ENCODE measurements around the gene NDUFA5.

The NDUFA5 gene

DNA sequence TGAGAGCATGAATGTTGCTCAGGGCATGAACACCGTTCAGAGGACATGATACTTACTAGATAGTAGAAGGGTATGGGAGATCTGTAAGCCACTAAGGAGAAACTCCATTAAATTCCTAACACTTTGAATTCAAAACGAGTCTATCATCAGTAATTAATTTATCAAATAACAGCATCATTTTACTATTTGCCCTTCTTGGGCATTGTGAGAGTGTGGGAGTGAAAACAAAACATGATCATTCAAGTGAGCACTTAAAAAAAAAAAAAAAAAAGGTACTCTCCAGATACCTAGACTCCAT lies 23.5 kb upstream of the NDUFA5 start:
- Histone ChIP-seq H3K4me3 (ENCODE audit: low read depth in 1 of 2, low read length in 2 of 2) (no peak overlapping the region), H3K9me3 (ENCODE audit: control insufficient read depth in 1 of 2, low read length in 2 of 2) (no peaks in the 10 kb centered on the region), H3K9ac (ENCODE audit: low read depth in 1 of 2, low read length in 2 of 2) (no peak overlapping the region), H3K4me1 (ENCODE audit: control insufficient read depth in 1 of 2, insufficient read depth in 2 of 2, low read length in 2 of 2) (no peaks in the 10 kb centered on the region), H3K36me3 (ENCODE audit: control insufficient read depth in 1 of 2, insufficient read depth in 2 of 2, low read length in 2 of 2) (no peaks in the 10 kb centered on the region), H3K27me3 (ENCODE audit: control insufficient read depth in 1 of 2, insufficient read depth in 2 of 2, low read length in 2 of 2) (peaks cover 0 to 8% of the 10 kb centered on the region in 2 donors), H3K27ac (ENCODE audit: low read depth, low read length) (no peak overlapping the region)

- H3K4me1 ChIP-seq (ENCODE audit: control insufficient read depth in 1 of 2, insufficient read depth in 2 of 2, low read length in 2 of 2), result no peaks in the 10 kb centered on the region
- H3K9me3 ChIP-seq (ENCODE audit: control insufficient read depth in 1 of 2, low read length in 2 of 2), result no peaks in the 10 kb centered on the region
- no peaks in the 10 kb centered on the region for H3K36me3 ChIP-seq (ENCODE audit: control insufficient read depth in 1 of 2, insufficient read depth in 2 of 2, low read length in 2 of 2)
- no peak overlapping the region for H3K27ac ChIP-seq (ENCODE audit: low read depth, low read length)
- no peak overlapping the region for H3K9ac ChIP-seq (ENCODE audit: low read depth in 1 of 2, low read length in 2 of 2)
- no peak overlapping the region for H3K4me3 ChIP-seq (ENCODE audit: low read depth in 1 of 2, low read length in 2 of 2)
- peaks cover 0 to 8% of the 10 kb centered on the region in 2 donors for H3K27me3 ChIP-seq (ENCODE audit: control insufficient read depth in 1 of 2, insufficient read depth in 2 of 2, low read length in 2 of 2)
Measured at GRCh38 chr7:123580406-123581161, 23.0 kb upstream of the NDUFA5 start.

DNA sequence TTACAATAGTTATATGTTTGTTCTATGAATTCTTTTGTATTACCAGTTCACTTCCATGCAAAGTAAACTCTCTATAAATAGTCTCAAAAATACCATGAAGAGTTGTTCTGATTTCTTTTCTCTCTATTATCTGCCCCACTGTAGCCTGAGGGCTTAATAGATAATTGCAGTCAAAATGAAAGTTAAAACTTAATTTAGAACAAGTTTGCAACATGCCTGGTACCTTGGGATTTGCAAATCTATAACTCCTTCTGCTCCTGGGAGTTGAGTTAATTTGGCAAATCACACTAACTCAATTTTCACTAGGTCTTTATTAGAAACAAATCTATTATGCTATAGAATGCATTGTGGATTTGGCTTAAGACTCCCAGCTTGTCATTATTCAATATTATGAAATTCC lies 21.8 kb upstream of the NDUFA5 start:
- peaks cover 0 to 8% of the 10 kb centered on the region in 2 donors for H3K27me3 ChIP-seq (ENCODE audit: control insufficient read depth in 1 of 2, insufficient read depth in 2 of 2, low read length in 2 of 2)

DNA sequence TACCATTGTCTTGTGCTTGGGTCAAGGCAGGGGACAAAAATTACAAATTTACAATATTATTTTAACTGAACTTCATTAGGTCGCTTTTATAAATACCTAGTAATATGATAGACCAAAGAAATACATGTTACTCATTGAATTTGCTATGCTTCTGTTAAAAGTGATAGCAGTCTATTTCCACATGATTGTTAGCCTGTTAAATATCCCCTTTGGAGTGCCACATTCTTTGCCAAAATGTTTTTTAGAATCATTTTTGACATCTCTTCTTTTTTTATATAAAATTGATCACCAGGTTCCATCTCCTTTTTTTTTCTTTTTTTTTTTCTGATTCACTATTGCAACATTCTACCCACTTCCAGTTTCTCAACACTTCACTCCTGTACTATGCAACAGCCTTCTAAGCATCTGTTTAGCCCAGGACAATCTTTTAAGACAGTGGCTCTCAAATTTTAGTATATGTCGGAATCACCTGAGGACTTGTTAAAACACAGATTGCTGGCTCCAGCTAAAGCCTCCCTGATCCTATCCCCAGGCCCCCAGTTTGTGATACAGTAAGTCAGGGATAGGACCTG lies 16.4 kb upstream of the NDUFA5 start:
- no peak overlapping the region for H3K27ac ChIP-seq (ENCODE audit: low read depth, low read length)
- H3K9me3 ChIP-seq (ENCODE audit: control insufficient read depth in 1 of 2, low read length in 2 of 2), result no peaks in the 10 kb centered on the region
- no peaks in the 10 kb centered on the region for H3K4me1 ChIP-seq (ENCODE audit: control insufficient read depth in 1 of 2, insufficient read depth in 2 of 2, low read length in 2 of 2)
- no peaks in the 10 kb centered on the region for H3K27me3 ChIP-seq (ENCODE audit: control insufficient read depth in 1 of 2, insufficient read depth in 2 of 2, low read length in 2 of 2)
- no peak overlapping the region for H3K4me3 ChIP-seq (ENCODE audit: low read depth in 1 of 2, low read length in 2 of 2)
- no peak overlapping the region for H3K9ac ChIP-seq (ENCODE audit: low read depth in 1 of 2, low read length in 2 of 2)
- no peaks in the 10 kb centered on the region for H3K36me3 ChIP-seq (ENCODE audit: control insufficient read depth in 1 of 2, insufficient read depth in 2 of 2, low read length in 2 of 2)

More for the DNA sequence above, 21.8 kb upstream of the NDUFA5 start:
- H3K9ac ChIP-seq (ENCODE audit: low read depth in 1 of 2, low read length in 2 of 2), result no peak overlapping the region
- no peak overlapping the region for H3K4me3 ChIP-seq (ENCODE audit: low read depth in 1 of 2, low read length in 2 of 2)
- H3K27ac ChIP-seq (ENCODE audit: low read depth, low read length), result no peak overlapping the region
- no peaks in the 10 kb centered on the region for H3K9me3 ChIP-seq (ENCODE audit: control insufficient read depth in 1 of 2, low read length in 2 of 2)
- H3K36me3 ChIP-seq (ENCODE audit: control insufficient read depth in 1 of 2, insufficient read depth in 2 of 2, low read length in 2 of 2), result no peaks in the 10 kb centered on the region
- H3K4me1 ChIP-seq (ENCODE audit: control insufficient read depth in 1 of 2, insufficient read depth in 2 of 2, low read length in 2 of 2), result no peaks in the 10 kb centered on the region

DNA sequence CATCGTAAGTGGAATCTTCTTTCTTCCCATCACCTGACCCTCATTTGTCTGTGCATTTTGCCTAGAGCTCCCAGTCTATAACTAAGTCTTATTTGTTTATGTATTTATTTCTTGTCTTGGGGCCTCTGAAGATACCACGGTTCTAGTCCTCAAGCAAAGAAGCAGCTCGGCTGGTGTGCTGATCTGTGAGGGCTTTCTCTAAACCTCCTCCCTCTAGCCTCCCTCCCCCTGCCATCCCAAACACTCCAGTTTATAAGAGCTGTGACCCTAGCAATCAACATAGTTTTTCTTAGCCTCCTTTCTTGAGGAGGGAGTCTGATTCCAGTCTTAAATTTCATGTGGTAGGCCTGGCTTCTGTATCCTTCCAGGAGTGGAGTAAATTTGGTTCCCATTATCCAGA lies 15.7 kb upstream of the NDUFA5 start:
- Histone ChIP-seq H3K4me1 (ENCODE audit: control insufficient read depth in 1 of 2, insufficient read depth in 2 of 2, low read length in 2 of 2) (no peaks in the 10 kb centered on the region), H3K4me3 (ENCODE audit: low read depth in 1 of 2, low read length in 2 of 2) (no peak overlapping the region), H3K36me3 (ENCODE audit: control insufficient read depth in 1 of 2, insufficient read depth in 2 of 2, low read length in 2 of 2) (no peaks in the 10 kb centered on the region), H3K27ac (ENCODE audit: low read depth, low read length) (no peak overlapping the region), H3K9me3 (ENCODE audit: control insufficient read depth in 1 of 2, low read length in 2 of 2) (no peaks in the 10 kb centered on the region), H3K9ac (ENCODE audit: low read depth in 1 of 2, low read length in 2 of 2) (no peak overlapping the region), H3K27me3 (ENCODE audit: control insufficient read depth in 1 of 2, insufficient read depth in 2 of 2, low read length in 2 of 2) (no peaks in the 10 kb centered on the region)

- Histone ChIP-seq H3K9me3 (ENCODE audit: control insufficient read depth in 1 of 2, low read length in 2 of 2) (no peaks in the 10 kb centered on the region), H3K27ac (ENCODE audit: low read depth, low read length) (no peak overlapping the region), H3K4me1 (ENCODE audit: control insufficient read depth in 1 of 2, insufficient read depth in 2 of 2, low read length in 2 of 2) (no peaks in the 10 kb centered on the region), H3K9ac (ENCODE audit: low read depth in 1 of 2, low read length in 2 of 2) (no peak overlapping the region), H3K27me3 (ENCODE audit: control insufficient read depth in 1 of 2, insufficient read depth in 2 of 2, low read length in 2 of 2) (no peaks in the 10 kb centered on the region), H3K36me3 (ENCODE audit: control insufficient read depth in 1 of 2, insufficient read depth in 2 of 2, low read length in 2 of 2) (no peaks in the 10 kb centered on the region), H3K4me3 (ENCODE audit: low read depth in 1 of 2, low read length in 2 of 2) (no peak overlapping the region)
Measured at GRCh38 chr7:123571684-123572083, 14.1 kb upstream of the NDUFA5 start.

DNA sequence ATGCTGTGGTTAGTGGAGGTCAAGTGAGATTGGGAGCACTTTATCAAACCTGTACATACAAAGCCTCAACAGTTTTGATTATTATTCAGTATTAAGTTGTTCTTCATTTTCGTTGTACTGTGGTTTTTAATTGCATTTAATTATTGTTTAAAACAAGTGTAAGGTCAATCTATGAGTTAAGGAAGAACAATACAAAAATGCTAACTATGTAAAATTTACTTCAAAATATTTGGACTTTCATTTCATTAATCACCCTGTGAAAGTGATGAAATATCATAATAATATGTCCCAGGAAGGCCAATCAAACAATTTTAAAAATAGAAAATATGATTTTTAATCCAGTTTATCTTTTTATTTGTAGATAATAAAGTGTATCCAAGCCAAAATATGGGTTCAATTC lies 13.6 kb upstream of the NDUFA5 start:
- no peaks in the 10 kb centered on the region for H3K9me3 ChIP-seq (ENCODE audit: control insufficient read depth in 1 of 2, low read length in 2 of 2)
- H3K4me1 ChIP-seq (ENCODE audit: control insufficient read depth in 1 of 2, insufficient read depth in 2 of 2, low read length in 2 of 2), result no peaks in the 10 kb centered on the region
- no peaks in the 10 kb centered on the region for H3K27me3 ChIP-seq (ENCODE audit: control insufficient read depth in 1 of 2, insufficient read depth in 2 of 2, low read length in 2 of 2)
- no peak overlapping the region for H3K4me3 ChIP-seq (ENCODE audit: low read depth in 1 of 2, low read length in 2 of 2)
- H3K9ac ChIP-seq (ENCODE audit: low read depth in 1 of 2, low read length in 2 of 2), result no peak overlapping the region
- H3K36me3 ChIP-seq (ENCODE audit: control insufficient read depth in 1 of 2, insufficient read depth in 2 of 2, low read length in 2 of 2), result no peaks in the 10 kb centered on the region
- H3K27ac ChIP-seq (ENCODE audit: low read depth, low read length), result no peak overlapping the region

- H3K4me1 ChIP-seq (ENCODE audit: control insufficient read depth in 1 of 2, insufficient read depth in 2 of 2, low read length in 2 of 2), result no peaks in the 10 kb centered on the region
- no peak overlapping the region for H3K9ac ChIP-seq (ENCODE audit: low read depth in 1 of 2, low read length in 2 of 2)
- no peaks in the 10 kb centered on the region for H3K27me3 ChIP-seq (ENCODE audit: control insufficient read depth in 1 of 2, insufficient read depth in 2 of 2, low read length in 2 of 2)
- H3K9me3 ChIP-seq (ENCODE audit: control insufficient read depth in 1 of 2, low read length in 2 of 2), result no peaks in the 10 kb centered on the region
- H3K4me3 ChIP-seq (ENCODE audit: low read depth in 1 of 2, low read length in 2 of 2), result no peak overlapping the region
- H3K27ac ChIP-seq (ENCODE audit: low read depth, low read length), result no peak overlapping the region
- H3K36me3 ChIP-seq (ENCODE audit: control insufficient read depth in 1 of 2, insufficient read depth in 2 of 2, low read length in 2 of 2), result no peaks in the 10 kb centered on the region
Measured at GRCh38 chr7:123570390-123571182, 13.0 kb upstream of the NDUFA5 start.

GRCh38 chr7:123569352-123570010 lies 11.9 kb upstream of the NDUFA5 start:
- no peak overlapping the region for H3K4me3 ChIP-seq (ENCODE audit: low read depth in 1 of 2, low read length in 2 of 2)
- no peaks in the 10 kb centered on the region for H3K36me3 ChIP-seq (ENCODE audit: control insufficient read depth in 1 of 2, insufficient read depth in 2 of 2, low read length in 2 of 2)
- no peak overlapping the region for H3K27ac ChIP-seq (ENCODE audit: low read depth, low read length)
- H3K27me3 ChIP-seq (ENCODE audit: control insufficient read depth in 1 of 2, insufficient read depth in 2 of 2, low read length in 2 of 2), result no peaks in the 10 kb centered on the region
- H3K4me1 ChIP-seq (ENCODE audit: control insufficient read depth in 1 of 2, insufficient read depth in 2 of 2, low read length in 2 of 2), result no peaks in the 10 kb centered on the region
- no peak overlapping the region for H3K9ac ChIP-seq (ENCODE audit: low read depth in 1 of 2, low read length in 2 of 2)
- no peaks in the 10 kb centered on the region for H3K9me3 ChIP-seq (ENCODE audit: control insufficient read depth in 1 of 2, low read length in 2 of 2)

GRCh38 chr7:123562121-123562520 lies 4.5 kb upstream of the NDUFA5 start:
- H3K36me3 ChIP-seq (ENCODE audit: control insufficient read depth in 1 of 2, insufficient read depth in 2 of 2, low read length in 2 of 2), result no peaks in the 10 kb centered on the region
- H3K27ac ChIP-seq (ENCODE audit: low read depth, low read length), result no peak overlapping the region
- no peaks in the 10 kb centered on the region for H3K27me3 ChIP-seq (ENCODE audit: control insufficient read depth in 1 of 2, insufficient read depth in 2 of 2, low read length in 2 of 2)
- no peaks in the 10 kb centered on the region for H3K9me3 ChIP-seq (ENCODE audit: control insufficient read depth in 1 of 2, low read length in 2 of 2)
- H3K4me1 ChIP-seq (ENCODE audit: control insufficient read depth in 1 of 2, insufficient read depth in 2 of 2, low read length in 2 of 2), result no peaks in the 10 kb centered on the region
- H3K9ac ChIP-seq (ENCODE audit: low read depth in 1 of 2, low read length in 2 of 2), result no peak overlapping the region
- H3K4me3 ChIP-seq (ENCODE audit: low read depth in 1 of 2, low read length in 2 of 2), result no peak overlapping the region
